ENCODE data around the gene C16orf86.

Gene C16orf86

GRCh38 chr16:67665598-67665997 is 1.0 kb upstream of the C16orf86 start:
- no peak for DNase-seq

DNA sequence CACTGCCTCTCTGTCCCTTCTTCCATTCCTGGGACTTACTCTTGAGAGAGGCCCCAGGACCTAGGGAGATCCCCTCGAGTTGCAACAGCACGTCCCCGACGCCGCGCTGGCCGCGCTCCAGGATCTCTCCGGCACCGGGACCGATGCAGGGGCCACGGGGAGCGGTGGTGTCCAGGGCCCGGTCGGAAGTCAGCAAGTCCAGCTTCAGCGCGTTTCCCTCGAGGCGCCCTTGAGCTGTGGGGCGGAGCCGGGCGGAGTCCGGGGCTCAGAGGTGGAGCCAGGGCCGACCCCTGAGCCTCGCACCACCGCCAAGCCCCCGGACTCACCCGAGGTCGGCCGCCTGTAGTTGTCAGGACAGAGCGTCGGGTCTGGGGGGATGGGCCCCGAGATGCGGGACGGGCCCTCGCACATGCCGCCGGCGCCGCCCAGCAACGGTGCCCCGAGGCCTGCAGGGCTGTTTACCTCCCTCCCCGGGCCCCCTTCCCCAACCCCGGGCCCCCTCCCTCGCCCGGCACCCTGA is 522 bp upstream of the C16orf86 start:
- DNase-seq, result peak in 1 of 56 donors; percentile 33

- DNase-seq, result no peak
Observed at GRCh38 chr16:67667453-67667816, 821 bp downstream of the C16orf86 start.

- peak in 54 of 56 donors; percentile 19 to 91 (median 72) for DNase-seq
Observed at GRCh38 chr16:67667817-67668494, 1.3 kb downstream of the C16orf86 start.

GRCh38 chr16:67668495-67669157 is 2.0 kb downstream of the C16orf86 start:
- DNase-seq, result no peak

- no peak for DNase-seq
Observed at GRCh38 chr16:67669499-67670101, 3.0 kb downstream of the C16orf86 start.

DNA sequence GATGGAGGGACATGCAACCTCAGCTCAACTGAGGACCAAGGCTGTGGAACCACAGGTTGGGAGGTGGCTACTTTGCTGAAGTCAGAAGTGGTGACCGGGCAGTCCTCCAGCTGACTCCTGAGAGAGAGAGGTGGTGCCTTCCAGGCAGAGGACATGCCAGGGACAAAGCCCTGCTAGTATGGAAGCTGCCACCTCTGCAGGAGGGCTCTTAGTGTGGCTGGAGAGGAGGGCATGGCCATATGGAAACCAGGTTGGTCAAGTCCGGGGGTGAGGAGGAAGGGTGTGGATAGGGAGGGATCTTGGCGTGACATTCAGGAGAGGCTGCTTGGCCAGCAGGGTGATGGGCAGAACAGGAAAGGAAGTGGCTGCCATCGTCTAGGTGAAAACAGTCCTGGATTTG is 5.7 kb downstream of the C16orf86 start:
- DNase-seq, result no peak

- peak in 35 of 56 donors; percentile 11 to 68 (median 27) for DNase-seq
Observed at GRCh38 chr16:67672739-67673662, 6.4 kb downstream of the C16orf86 start.

GRCh38 chr16:67673712-67674580 is 7.3 kb downstream of the C16orf86 start:
- peak in 8 of 56 donors; percentile 12 to 52 (median 26) for DNase-seq

- DNase-seq, result no peak
Observed at GRCh38 chr16:67674851-67675578, 8.4 kb downstream of the C16orf86 start.

- DNase-seq, result no peak
Observed at GRCh38 chr16:67675579-67675935, 8.9 kb downstream of the C16orf86 start.

- no peak for DNase-seq
Observed at GRCh38 chr16:67675999-67676398, 9.4 kb downstream of the C16orf86 start.

GRCh38 chr16:67676516-67676915 is 9.9 kb downstream of the C16orf86 start:
- no peak for DNase-seq

DNA sequence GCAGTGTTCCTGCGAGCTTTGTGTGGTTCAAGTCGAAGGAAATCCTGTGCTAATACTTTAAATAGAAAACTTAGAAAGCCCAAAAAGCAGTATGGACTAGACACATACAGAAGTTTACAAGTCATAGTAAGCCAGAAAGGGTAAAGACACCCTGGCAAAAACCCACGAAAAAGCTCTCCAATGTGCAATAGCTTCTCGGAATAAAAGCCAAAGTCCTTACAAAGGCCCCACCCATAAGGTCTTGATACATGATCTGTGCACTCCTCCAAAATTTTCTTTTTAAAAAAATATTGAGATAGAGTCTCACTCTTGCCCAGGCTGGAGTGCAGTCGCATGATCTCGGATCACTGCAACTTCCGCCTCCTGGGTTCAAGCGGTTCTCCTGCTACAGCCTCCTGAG is 10.3 kb downstream of the C16orf86 start:
- DNase-seq, result no peak

- DNase-seq, result no peak
Observed at GRCh38 chr16:67677712-67678111, 11.1 kb downstream of the C16orf86 start.

- DNase-seq, result no peak
Observed at GRCh38 chr16:67678354-67679023, 11.9 kb downstream of the C16orf86 start.

DNA sequence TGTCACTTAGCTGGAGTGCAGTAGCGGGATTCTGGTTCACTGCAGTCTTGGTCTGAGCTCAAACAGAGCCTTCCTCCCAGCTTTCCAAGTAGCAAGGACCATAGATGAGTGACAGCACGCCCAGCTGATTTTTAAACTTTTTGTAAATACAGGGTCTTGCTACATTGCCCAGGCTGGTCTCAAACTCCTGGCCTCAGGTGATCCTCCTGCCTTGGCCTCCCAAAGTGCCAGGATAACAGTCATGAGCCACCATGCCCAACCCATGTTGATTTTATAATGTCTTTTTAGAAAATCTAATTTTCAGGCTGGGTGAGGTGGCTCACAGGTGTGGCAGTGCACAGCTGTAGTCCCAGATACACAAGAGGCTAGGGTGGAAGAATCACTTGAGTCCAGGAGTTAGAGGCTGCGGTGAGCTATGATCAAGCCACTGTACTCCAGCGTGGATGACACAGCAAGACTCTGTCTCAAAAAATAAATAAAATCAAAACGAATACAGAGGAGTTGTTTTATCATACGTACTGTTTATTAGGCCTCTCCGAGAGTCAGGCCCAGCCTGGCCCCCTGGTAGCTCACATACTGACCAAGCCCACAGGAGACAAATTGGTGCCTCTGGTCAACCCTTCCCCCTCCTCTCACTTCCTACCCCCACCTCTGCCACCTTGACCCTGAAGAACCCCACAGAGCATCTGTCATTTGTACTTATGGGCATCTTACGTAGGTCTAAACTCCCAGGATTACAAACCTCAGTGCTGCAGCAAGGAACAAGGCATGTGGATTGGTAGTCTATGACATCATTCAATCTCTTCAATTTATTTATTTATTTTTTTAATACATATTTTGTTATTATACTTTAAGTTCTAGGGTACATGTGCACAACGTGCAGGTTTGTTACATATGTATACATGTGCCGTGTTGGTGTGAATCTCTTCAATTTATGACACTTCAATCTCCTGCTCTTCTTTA is 13.6 kb downstream of the C16orf86 start:
- no peak for DNase-seq

- no peak for DNase-seq
Observed at GRCh38 chr16:67683767-67684166, 17.2 kb downstream of the C16orf86 start.

Data from nucleus accumbens (tissue), 56 donors.